Natural killer cell (primary cell): ENCODE data around the gene ITGAX. TPM values are rescaled to one million over a fixed set of nuclear protein-coding genes. Genes with fewer than 3 reads are reported as not detected.
A peak's percentile ranks its signal among the peaks of the same experiment; 100 is the strongest.

Experiments used
- ATAC-seq, 3 donors: fragments of 150-1000 bp in 2 of 3; fragments of 200-7000 bp in 1 of 3; cut with Tn5 transposase; 1 replicate in 1 of 3; 2 replicates in 2 of 3; pipeline ENCODE4 v1.10.0; 2021; ENCODE audit warnings: mild to moderate bottlenecking in 2 of 3, moderate library complexity in 2 of 3
- DNase-seq, 2 donors: peaks; one replicate each; pipeline versions ENCODE4 v3.0.0 to v3.0.0-alpha.2; 2013 to 2021; ENCODE audit warnings: mixed read lengths in 1 of 2
- H3K27ac ChIP-seq: one replicate; pipeline ENCODE4 v1.5.1; 2013; ENCODE audit warnings: mild to moderate bottlenecking, low read length
- H3K27me3 ChIP-seq: one replicate; pipeline ENCODE4 v1.6.1; 2013; ENCODE audit warnings: low read length; ENCODE audit not compliant: control insufficient read depth, insufficient read depth
- H3K36me3 ChIP-seq: one replicate; pipeline ENCODE4 v1.6.1; 2013; ENCODE audit warnings: low read length; ENCODE audit not compliant: control insufficient read depth, insufficient read depth
- H3K4me1 ChIP-seq: one replicate; pipeline ENCODE4 v1.6.1; 2013; ENCODE audit warnings: low read length; ENCODE audit not compliant: control insufficient read depth, insufficient read depth
- H3K4me3 ChIP-seq: one replicate; pipeline ENCODE4 v1.5.1; 2013; ENCODE audit warnings: low read length
- H3K9me3 ChIP-seq: one replicate; pipeline ENCODE4 v1.6.1; 2013; ENCODE audit warnings: low read length; ENCODE audit not compliant: control insufficient read depth, insufficient read depth
- H3K27ac Mint-ChIP-seq, 2 donors: one replicate each; pipeline ENCODE4 v1.8.0; 2022; ENCODE audit warnings: mild to moderate bottlenecking in 2 of 2, mixed read lengths in 2 of 2, moderate library complexity in 1 of 2
- H3K27me3 Mint-ChIP-seq, 2 donors: one replicate each; pipeline ENCODE4 v1.8.0; 2022; ENCODE audit warnings: low read depth in 2 of 2, mixed read lengths in 2 of 2
- H3K36me3 Mint-ChIP-seq: one replicate; pipeline ENCODE4 v1.8.0; 2022; ENCODE audit warnings: mixed read lengths
- H3K4me1 Mint-ChIP-seq, 2 donors: one replicate each; pipeline ENCODE4 v1.8.0; 2022; ENCODE audit warnings: mixed read lengths in 2 of 2
- H3K4me3 Mint-ChIP-seq: one replicate; pipeline ENCODE4 v1.8.0; 2022; ENCODE audit warnings: mild to moderate bottlenecking, moderate library complexity, mixed read lengths
- H3K9me3 Mint-ChIP-seq, 2 donors: one replicate each; pipeline ENCODE4 v1.8.0; 2022; ENCODE audit warnings: mixed read lengths in 2 of 2
- CTCF ChIP-seq: fragments of 200-600 bp; IDR thresholded peaks from one replicate; pipeline ENCODE4 v1.8.0; 2022; ENCODE audit warnings: antibody characterized with exemption
- WGBS: methylation state at CpG from one replicate; pipeline ENCODE4 v1.1.7; 2013; ENCODE audit warnings: missing lambda C conversion rate; ENCODE audit not compliant: insufficient coverage; 5-methylcytosine and 5-hydroxymethylcytosine counted together
- intact Hi-C: fragments of 100-400 bp; cut with micrococcal nuclease; formaldehyde crosslinking; loops from one replicate; pipeline ENCODE4 v1.14.2; 2022
- total RNA-seq, 4 donors: library from RNA; stranded (reverse); fragments of 120-200 nt in 1 of 4; gene quantifications; one replicate each; pipeline versions ENCODE4 v1.2.3 to v1.2.4, GENCODE V29; 2013 to 2022

ITGAX gene
- total RNA-seq, 3 donors from 2014 or later (not counting 1 experiment from before 2014, with no cell fraction given) = 224 to 249 (median 233) TPM

- no peaks in the 10 kb centered on the region for H3K36me3 Mint-ChIP-seq
- peak; percentile 3 to 40 (median 31) for ATAC-seq
- Histone ChIP-seq H3K27ac (peak overlapping the region; percentile 41), H3K9me3 (no peaks in the 10 kb centered on the region), H3K4me3 (no peak overlapping the region), H3K27me3 (no peaks in the 10 kb centered on the region), H3K36me3 (no peaks in the 10 kb centered on the region), H3K4me1 (peaks cover 78% of the 10 kb centered on the region)
- intact Hi-C loops = loop anchor here (2.0 to 5.0 kb wide), 2 partner anchors 14 to 37 kb away; no protein-coding TSS in a partner anchor
- peak in 1 of 2 donors; percentile 38 for DNase-seq
- H3K27ac Mint-ChIP-seq = peak overlapping the region; percentile 21 to 74
- H3K4me3 Mint-ChIP-seq = no peak overlapping the region
- WGBS = 67% methylated on average over 12 of the region's 12 CpGs
- no peak for TF ChIP-seq CTCF
- no peaks in the 10 kb centered on the region for H3K9me3 Mint-ChIP-seq
- peaks cover 8 to 15% of the 10 kb centered on the region in 2 donors for H3K27me3 Mint-ChIP-seq
- peaks cover 56 to 78% of the 10 kb centered on the region in 2 donors for H3K4me1 Mint-ChIP-seq
These were observed 4.5 kb upstream of the ITGAX start for GRCh38 chr16:31350275-31351005.

GRCh38 chr16:31351246-31351941 is 3.6 kb upstream of the ITGAX start:
- intact Hi-C loops = loop anchor here (2.0 to 5.0 kb wide), 2 partner anchors 13 to 36 kb away; no protein-coding TSS in a partner anchor
- Histone ChIP-seq H3K4me3 (no peak overlapping the region), H3K9me3 (no peaks in the 10 kb centered on the region), H3K4me1 (peaks cover 87% of the 10 kb centered on the region), H3K27me3 (no peaks in the 10 kb centered on the region), H3K36me3 (no peaks in the 10 kb centered on the region), H3K27ac (peak overlapping the region; percentile 65)
- Mint-ChIP-seq H3K27ac (peak overlapping the region; percentile 67 to 95), H3K36me3 (no peaks in the 10 kb centered on the region), H3K27me3 (peaks cover 8 to 10% of the 10 kb centered on the region in 2 donors), H3K9me3 (no peaks in the 10 kb centered on the region), H3K4me1 (peaks cover 64 to 82% of the 10 kb centered on the region in 2 donors), H3K4me3 (no peak overlapping the region)
- TF ChIP-seq CTCF = no peak
- 65% methylated on average over 14 of the region's 19 CpGs for WGBS
- ATAC-seq (no peak), DNase-seq (no peak)

- no peaks in the 10 kb centered on the region for H3K36me3 Mint-ChIP-seq
These were observed 3.0 kb upstream of the ITGAX start for GRCh38 chr16:31351942-31352325.

More at GRCh38 chr16:31351942-31352325, 3.0 kb upstream of the ITGAX start:
- DNase-seq (peak in 1 of 2 donors; percentile 41), ATAC-seq (peak; percentile 27 to 54 (median 47))
- Mint-ChIP-seq H3K9me3 (no peaks in the 10 kb centered on the region), H3K4me3 (no peak overlapping the region), H3K27me3 (peaks cover 5% of the 10 kb centered on the region in 2 donors), H3K4me1 (peaks cover 65 to 82% of the 10 kb centered on the region in 2 donors), H3K27ac (peak overlapping the region; percentile 67 to 95)
- Histone ChIP-seq H3K4me1 (peaks cover 92% of the 10 kb centered on the region), H3K27ac (peak overlapping the region; percentile 65), H3K27me3 (no peaks in the 10 kb centered on the region), H3K4me3 (no peak overlapping the region), H3K9me3 (no peaks in the 10 kb centered on the region), H3K36me3 (no peaks in the 10 kb centered on the region)
- TF ChIP-seq CTCF = no peak
- WGBS = 20% methylated on average over 4 of the region's 6 CpGs
- intact Hi-C loops = loop anchor here (2.0 to 5.0 kb wide), 2 partner anchors 13 to 35 kb away; no protein-coding TSS in a partner anchor
